Measurements from ENCODE around the gene PSMD2.
A peak's percentile ranks its signal among the peaks of the same experiment; 100 is the strongest.
"Not testable (repeated sequence)": the region's sequence is repeated elsewhere in the genome, so short reads cannot be mapped to it uniquely, and the experiment has no call there.

PSMD2 gene

GRCh38 chr3:184317201-184317600 lies 18.2 kb downstream of the PSMD2 start:
- DNase-seq: no peak

- no peak for DNase-seq
These were observed 21.0 kb downstream of the PSMD2 start for GRCh38 chr3:184320104-184320445.

- no peak for DNase-seq
These were observed 22.6 kb downstream of the PSMD2 start for GRCh38 chr3:184321666-184322065.

GRCh38 chr3:184322731-184323487 lies 23.9 kb downstream of the PSMD2 start:
- no peak for DNase-seq

- DNase-seq: no peak
These were observed 24.7 kb downstream of the PSMD2 start for GRCh38 chr3:184323696-184324095.

- DNase-seq: no peak
These were observed 26.2 kb downstream of the PSMD2 start for GRCh38 chr3:184325269-184325668.

- DNase-seq: no peak
These were observed 26.8 kb downstream of the PSMD2 start for GRCh38 chr3:184325715-184326369.

- no peak for DNase-seq
These were observed 28.1 kb downstream of the PSMD2 start for GRCh38 chr3:184327171-184327570.

GRCh38 chr3:184328516-184328915 lies 29.5 kb downstream of the PSMD2 start:
- DNase-seq: no peak

GRCh38 chr3:184332370-184333090 lies 33.5 kb downstream of the PSMD2 start:
- DNase-seq: no peak

GRCh38 chr3:184333190-184333589 lies 34.1 kb downstream of the PSMD2 start:
- DNase-seq: no peak

- DNase-seq: no peak
These were observed 34.7 kb downstream of the PSMD2 start for GRCh38 chr3:184333700-184334099.

- peak; percentile 31 for DNase-seq
These were observed 35.6 kb downstream of the PSMD2 start for GRCh38 chr3:184334470-184335158.

GRCh38 chr3:184335291-184335660 lies 36.2 kb downstream of the PSMD2 start:
- DNase-seq: no peak

- peak; percentile 88 for DNase-seq
These were observed 36.9 kb downstream of the PSMD2 start for GRCh38 chr3:184335661-184336546.

GRCh38 chr3:184336547-184337398 lies 37.7 kb downstream of the PSMD2 start:
- no peak for DNase-seq

- DNase-seq: no peak
These were observed 38.3 kb downstream of the PSMD2 start, which contains the start of gene FAM131A for GRCh38 chr3:184337399-184337714. TSS of gene FAM131A (plus strand) at chr3:184337600. CDS start at chr3:184337631, 31 bp downstream.

GRCh38 chr3:184337981-184338380 lies 38.9 kb downstream of the PSMD2 start:
- no peak for DNase-seq

GRCh38 chr3:184338511-184338945 lies 39.5 kb downstream of the PSMD2 start:
- peak; percentile 13 for DNase-seq

GRCh38 chr3:184339001-184339400 lies 40.0 kb downstream of the PSMD2 start:
- no peak for DNase-seq

- not testable (repeated sequence) for DNase-seq
These were observed 40.6 kb downstream of the PSMD2 start for GRCh38 chr3:184339451-184340135.

All from T-helper 9 cell (primary cell).